Vagina (tissue), 2 donors: ENCODE results near the gene SORCS2. TPM values are rescaled to one million over a fixed set of nuclear protein-coding genes. Genes with fewer than 3 reads are reported as not detected.

Experiments used
- DNase-seq, 2 donors: peaks; one replicate each; pipeline ENCODE4 v3.0.0-alpha.2; 2017; ENCODE audit errors: extremely low spot score in 2 of 2
- H3K27ac ChIP-seq: fragments of 200-600 bp; sonication (generic); one replicate; pipeline ENCODE4 v1.5.1; 2019
- H3K27me3 ChIP-seq: fragments of 200-600 bp; sonication (generic); one replicate; pipeline ENCODE4 v1.5.1; 2019
- H3K36me3 ChIP-seq, 2 donors: fragments of 200-600 bp; sonication (generic); one replicate each; pipeline ENCODE4 v1.5.1; 2017 to 2019
- H3K4me1 ChIP-seq: fragments of 200-600 bp; sonication (generic); one replicate; pipeline ENCODE4 v1.5.1; 2019
- H3K4me3 ChIP-seq, 2 donors: fragments of 200-600 bp; sonication (generic); 1 replicate in 1 of 2; 2 replicates in 1 of 2; pipeline ENCODE4 v1.5.1; 2016 to 2019
- H3K9me3 ChIP-seq: fragments of 200-600 bp; sonication (generic); one replicate; pipeline ENCODE4 v1.5.1; 2019
- POLR2A ChIP-seq, 2 donors: fragments of 450-650 bp; IDR thresholded peaks; one replicate each; pipeline ENCODE4 v1.6.1; 2017; ENCODE audit warnings: antibody characterized with exemption in 2 of 2, mild to moderate bottlenecking in 2 of 2, moderate library complexity in 2 of 2
- POLR2AphosphoS5 ChIP-seq, 2 donors: sonication (generic); formaldehyde crosslinking; IDR thresholded peaks; one replicate each; pipeline ENCODE4 v1.9.0; 2017; ENCODE audit warnings: antibody characterized with exemption in 2 of 2, mild to moderate bottlenecking in 2 of 2, low read depth in 1 of 2; ENCODE audit not compliant: insufficient read depth in 1 of 2
- intact Hi-C: fragments of 100-400 bp; cut with DNase I; formaldehyde crosslinking; loops from one replicate; pipeline ENCODE4 v1.15.1; 2023
- total RNA-seq: library from RNA; depleted of rRNA; stranded (reverse); fragments of >200 nt; gene quantifications from one replicate; pipeline ENCODE4 v1.2.3, GENCODE V29; 2016
- TF ChIP-seq, protein P1 (sequence below), 3 experiments: fragments of 450-650 bp in 2 of 3; fragments of 200-600 bp in 1 of 3; sonication (generic) in 1 of 3; IDR thresholded peaks; one replicate each; pipeline ENCODE4 v1.5.1; 2017 to 2019; ENCODE audit warnings: antibody characterized with exemption in 3 of 3, mild to moderate bottlenecking in 2 of 3, moderate library complexity in 2 of 3

Gene SORCS2
- total RNA-seq, 1 donor from 2014 or later = 5.4 TPM

DNA sequence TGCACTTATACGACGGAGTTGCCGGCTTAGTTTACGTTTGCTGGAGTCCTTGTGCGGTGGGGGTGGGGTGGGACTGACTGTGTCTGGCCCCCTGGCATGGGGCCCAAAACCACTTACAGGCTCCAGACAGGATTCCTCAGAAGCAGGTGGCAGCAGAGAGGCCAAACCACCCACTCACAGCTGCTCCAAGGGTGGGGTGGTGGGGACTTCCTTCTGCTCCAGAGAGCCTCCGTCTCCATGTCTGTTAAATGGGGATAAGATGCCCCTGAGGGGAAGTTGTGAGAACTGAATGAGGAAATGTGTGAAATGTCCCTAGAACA lies 205.7 kb downstream of the SORCS2 start:
- Histone ChIP-seq H3K4me3 (no peak overlapping the region), H3K27me3 (no peaks in the 10 kb centered on the region), H3K27ac (no peak overlapping the region), H3K4me1 (no peaks in the 10 kb centered on the region), H3K9me3 (no peaks in the 10 kb centered on the region), H3K36me3 (no peaks in the 10 kb centered on the region)
- TF ChIP-seq POLR2A (IDR thresholded peaks at IDR 0.05) (no peak), POLR2AphosphoS5 (IDR thresholded peaks at IDR 0.05; ENCODE audit: insufficient read depth in 1 of 2, low read depth in 1 of 2) (no peak)
- TF ChIP-seq, protein P1, sequence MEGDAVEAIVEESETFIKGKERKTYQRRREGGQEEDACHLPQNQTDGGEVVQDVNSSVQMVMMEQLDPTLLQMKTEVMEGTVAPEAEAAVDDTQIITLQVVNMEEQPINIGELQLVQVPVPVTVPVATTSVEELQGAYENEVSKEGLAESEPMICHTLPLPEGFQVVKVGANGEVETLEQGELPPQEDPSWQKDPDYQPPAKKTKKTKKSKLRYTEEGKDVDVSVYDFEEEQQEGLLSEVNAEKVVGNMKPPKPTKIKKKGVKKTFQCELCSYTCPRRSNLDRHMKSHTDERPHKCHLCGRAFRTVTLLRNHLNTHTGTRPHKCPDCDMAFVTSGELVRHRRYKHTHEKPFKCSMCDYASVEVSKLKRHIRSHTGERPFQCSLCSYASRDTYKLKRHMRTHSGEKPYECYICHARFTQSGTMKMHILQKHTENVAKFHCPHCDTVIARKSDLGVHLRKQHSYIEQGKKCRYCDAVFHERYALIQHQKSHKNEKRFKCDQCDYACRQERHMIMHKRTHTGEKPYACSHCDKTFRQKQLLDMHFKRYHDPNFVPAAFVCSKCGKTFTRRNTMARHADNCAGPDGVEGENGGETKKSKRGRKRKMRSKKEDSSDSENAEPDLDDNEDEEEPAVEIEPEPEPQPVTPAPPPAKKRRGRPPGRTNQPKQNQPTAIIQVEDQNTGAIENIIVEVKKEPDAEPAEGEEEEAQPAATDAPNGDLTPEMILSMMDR (IDR thresholded peaks at IDR 0.05) = no peak
- intact Hi-C loops = no loop called here
- peak in 1 of 2 donors; percentile 83 for DNase-seq

- no peaks in the 10 kb centered on the region for H3K36me3 ChIP-seq
- DNase-seq = peak in 1 of 2 donors; percentile 49
- no peak overlapping the region for H3K27ac ChIP-seq
- no peaks in the 10 kb centered on the region for H3K4me1 ChIP-seq
- TF ChIP-seq POLR2AphosphoS5 (IDR thresholded peaks at IDR 0.05; ENCODE audit: insufficient read depth in 1 of 2, low read depth in 1 of 2) (no peak), POLR2A (IDR thresholded peaks at IDR 0.05) (no peak)
- TF ChIP-seq, protein P1 (IDR thresholded peaks at IDR 0.05) = no peak
- no peak overlapping the region for H3K4me3 ChIP-seq
- no peaks in the 10 kb centered on the region for H3K9me3 ChIP-seq
- intact Hi-C loops = no loop called here
- H3K27me3 ChIP-seq = no peaks in the 10 kb centered on the region
These were observed 206.6 kb downstream of the SORCS2 start for GRCh38 chr4:7398788-7399439.

DNA sequence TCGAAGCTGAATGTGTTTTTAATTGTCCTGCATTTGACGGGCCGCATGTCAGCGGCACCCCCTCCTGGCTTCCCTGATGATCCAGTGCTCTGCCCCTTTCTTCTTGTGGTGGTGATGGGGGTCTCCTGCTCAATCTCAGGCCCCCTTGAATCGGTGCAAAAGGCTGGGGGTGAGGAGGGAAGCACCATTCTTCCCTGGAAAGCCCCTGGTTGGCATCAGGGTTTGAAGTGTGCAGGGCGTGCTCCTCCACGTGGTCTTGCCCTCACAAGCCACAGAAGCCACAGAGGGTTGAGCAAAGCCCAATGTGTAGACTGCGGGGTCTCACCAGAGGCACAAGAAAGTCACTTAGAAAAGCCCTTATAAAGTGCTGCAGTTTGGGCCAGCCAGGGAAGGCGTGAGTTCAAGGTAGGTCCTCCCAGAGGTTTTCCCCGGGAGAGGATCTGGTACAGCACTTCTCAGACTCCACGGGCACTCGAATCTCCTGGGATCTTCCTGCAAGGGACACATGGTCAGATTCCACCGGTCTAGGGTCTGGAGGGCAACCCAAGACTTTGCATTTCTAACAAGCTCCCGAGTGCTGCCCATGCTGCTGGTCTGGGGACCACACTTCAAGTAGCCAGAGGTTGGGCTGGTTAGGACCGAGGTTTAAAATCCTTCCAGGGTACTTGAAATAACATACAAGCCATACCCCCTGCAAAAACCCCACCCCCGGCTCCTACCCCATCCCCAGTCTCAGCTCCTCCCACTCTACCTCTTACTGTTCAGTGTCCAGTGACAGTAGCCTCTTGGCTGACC lies 207.3 kb downstream of the SORCS2 start:
- Histone ChIP-seq H3K27me3 (no peaks in the 10 kb centered on the region), H3K27ac (no peak overlapping the region), H3K4me1 (no peaks in the 10 kb centered on the region), H3K4me3 (no peak overlapping the region), H3K36me3 (no peaks in the 10 kb centered on the region), H3K9me3 (no peaks in the 10 kb centered on the region)
- TF ChIP-seq POLR2AphosphoS5 (IDR thresholded peaks at IDR 0.05; ENCODE audit: insufficient read depth in 1 of 2, low read depth in 1 of 2) (no peak), POLR2A (IDR thresholded peaks at IDR 0.05) (no peak)
- TF ChIP-seq, protein P1 (IDR thresholded peaks at IDR 0.05) = no peak
- intact Hi-C loops = no loop called here
- peak in 1 of 2 donors; percentile 56 for DNase-seq

DNA sequence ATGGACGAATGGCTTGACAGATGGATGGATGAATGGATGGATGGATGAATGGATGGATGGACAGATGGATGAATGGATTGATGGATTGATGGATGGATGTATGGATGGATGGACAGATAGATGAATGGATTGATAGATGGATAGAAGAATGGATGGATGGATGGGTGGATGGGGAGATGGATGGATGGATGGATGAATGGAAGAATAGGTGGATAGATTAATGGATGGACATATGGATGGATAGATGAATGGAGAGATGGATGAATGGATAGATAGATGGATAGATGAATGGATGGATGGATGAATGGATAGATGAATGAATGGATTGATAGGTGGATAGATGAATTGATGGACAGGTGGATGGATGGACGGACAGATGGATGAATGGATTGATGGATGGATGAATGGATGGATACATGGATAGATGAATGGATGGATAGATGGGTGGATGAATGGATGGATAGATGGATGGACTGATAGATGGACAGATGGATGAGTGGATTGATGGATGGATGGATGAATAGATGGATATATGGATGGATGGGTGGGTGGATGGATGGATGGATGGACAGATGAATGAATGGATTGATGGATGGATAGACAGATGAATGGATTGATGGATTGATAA lies 208.4 kb downstream of the SORCS2 start:
- Histone ChIP-seq H3K27ac (no peak overlapping the region), H3K36me3 (no peaks in the 10 kb centered on the region), H3K4me1 (no peaks in the 10 kb centered on the region), H3K9me3 (no peaks in the 10 kb centered on the region), H3K4me3 (no peak overlapping the region), H3K27me3 (no peaks in the 10 kb centered on the region)
- TF ChIP-seq POLR2AphosphoS5 (IDR thresholded peaks at IDR 0.05; ENCODE audit: insufficient read depth in 1 of 2, low read depth in 1 of 2) = no peak
- no peak for TF ChIP-seq POLR2A (IDR thresholded peaks at IDR 0.05)
- TF ChIP-seq, protein P1 (IDR thresholded peaks at IDR 0.05) = no peak
- intact Hi-C loops = no loop called here
- no peak for DNase-seq
